ENCODE data around the gene KATNIP.
"Not testable (repeated sequence)": the region's sequence is repeated elsewhere in the genome, so short reads cannot be mapped to it uniquely, and the experiment has no call there.

KATNIP gene

GRCh38 chr16:27531826-27532800 lies 17.8 kb upstream of the KATNIP start:
- FAIRE-seq (no peak), DNase-seq (ENCODE audit: extremely low spot score, insufficient read length, low read depth) (no peak)

GRCh38 chr16:27534256-27534655 lies 15.7 kb upstream of the KATNIP start:
- DNase-seq (ENCODE audit: extremely low spot score, insufficient read length, low read depth), result no peak
- no peak for FAIRE-seq

GRCh38 chr16:27538528-27538927 lies 11.4 kb upstream of the KATNIP start:
- DNase-seq (ENCODE audit: extremely low spot score, insufficient read length, low read depth) (no peak), FAIRE-seq (no peak)

- DNase-seq (ENCODE audit: extremely low spot score, insufficient read length, low read depth) (no peak), FAIRE-seq (no peak)
These were observed 10.8 kb upstream of the KATNIP start for GRCh38 chr16:27539120-27539519.

- DNase-seq (ENCODE audit: extremely low spot score, insufficient read length, low read depth) (no peak), FAIRE-seq (no peak)
These were observed 10.3 kb upstream of the KATNIP start for GRCh38 chr16:27539636-27540035.

- no peak for DNase-seq (ENCODE audit: extremely low spot score, insufficient read length, low read depth)
- FAIRE-seq, result no peak
These were observed 6.1 kb upstream of the KATNIP start for GRCh38 chr16:27543801-27544200.

- DNase-seq (ENCODE audit: extremely low spot score, insufficient read length, low read depth), result no peak
- no peak for FAIRE-seq
These were observed 5.3 kb upstream of the KATNIP start for GRCh38 chr16:27544671-27545070.

GRCh38 chr16:27547134-27547533 lies 2.8 kb upstream of the KATNIP start:
- FAIRE-seq (no peak), DNase-seq (ENCODE audit: extremely low spot score, insufficient read length, low read depth) (no peak)

- FAIRE-seq (no peak), DNase-seq (ENCODE audit: extremely low spot score, insufficient read length, low read depth) (no peak)
These were observed 2.1 kb upstream of the KATNIP start for GRCh38 chr16:27547851-27548250.

GRCh38 chr16:27549464-27549745 lies 539 bp upstream of the KATNIP start:
- no peak for DNase-seq (ENCODE audit: extremely low spot score, insufficient read length, low read depth)

GRCh38 chr16:27550582-27550920 lies 607 bp downstream of the KATNIP start:
- no peak for DNase-seq (ENCODE audit: extremely low spot score, insufficient read length, low read depth)
- no peak for FAIRE-seq

More at GRCh38 chr16:27549464-27549745, 539 bp upstream of the KATNIP start:
- no peak for FAIRE-seq

GRCh38 chr16:27551036-27551435 lies 1.1 kb downstream of the KATNIP start:
- FAIRE-seq (no peak), DNase-seq (ENCODE audit: extremely low spot score, insufficient read length, low read depth) (no peak)

- DNase-seq (ENCODE audit: extremely low spot score, insufficient read length, low read depth), result no peak
- no peak for FAIRE-seq
These were observed 6.5 kb downstream of the KATNIP start for GRCh38 chr16:27556471-27556870.

- no peak for DNase-seq (ENCODE audit: extremely low spot score, insufficient read length, low read depth)
These were observed 8.5 kb downstream of the KATNIP start for GRCh38 chr16:27558434-27558833.

GRCh38 chr16:27558932-27559331 lies 9.0 kb downstream of the KATNIP start:
- FAIRE-seq (no peak), DNase-seq (ENCODE audit: extremely low spot score, insufficient read length, low read depth) (no peak)

More at GRCh38 chr16:27558434-27558833, 8.5 kb downstream of the KATNIP start:
- FAIRE-seq, result no peak

- DNase-seq (ENCODE audit: extremely low spot score, insufficient read length, low read depth) (no peak), FAIRE-seq (no peak)
These were observed 11.3 kb downstream of the KATNIP start for GRCh38 chr16:27561216-27561615.

GRCh38 chr16:27564224-27564623 lies 14.3 kb downstream of the KATNIP start:
- no peak for FAIRE-seq

GRCh38 chr16:27566417-27566816 lies 16.5 kb downstream of the KATNIP start:
- FAIRE-seq, result no peak

More at GRCh38 chr16:27564224-27564623, 14.3 kb downstream of the KATNIP start:
- no peak for DNase-seq (ENCODE audit: extremely low spot score, insufficient read length, low read depth)

GRCh38 chr16:27568077-27568476 lies 18.1 kb downstream of the KATNIP start:
- FAIRE-seq (no peak), DNase-seq (ENCODE audit: extremely low spot score, insufficient read length, low read depth) (no peak)

More at GRCh38 chr16:27566417-27566816, 16.5 kb downstream of the KATNIP start:
- no peak for DNase-seq (ENCODE audit: extremely low spot score, insufficient read length, low read depth)

GRCh38 chr16:27570986-27571385 lies 21.0 kb downstream of the KATNIP start:
- not testable (repeated sequence) for FAIRE-seq

GRCh38 chr16:27571433-27572326 lies 21.7 kb downstream of the KATNIP start:
- DNase-seq (ENCODE audit: extremely low spot score, insufficient read length, low read depth), result no peak
- no peak for FAIRE-seq

More at GRCh38 chr16:27570986-27571385, 21.0 kb downstream of the KATNIP start:
- DNase-seq (ENCODE audit: extremely low spot score, insufficient read length, low read depth), result not testable (repeated sequence)

All from GM18507 (cell line).